Neural progenitor cell (in vitro differentiated cells): Measurements from ENCODE around the gene ASXL3.

Experiments used
- EZH2 ChIP-seq: fragments of 200-600 bp; sonication (generic); IDR thresholded peaks from 2 replicates; pipeline ENCODE4 v1.6.1; 2017; ENCODE audit warnings: antibody characterized with exemption, mild to moderate bottlenecking, moderate library complexity
- EZH2phosphoT487 ChIP-seq: fragments of 200-600 bp; sonication (generic); IDR thresholded peaks from 2 replicates; pipeline ENCODE4 v1.6.1; 2017; ENCODE audit warnings: antibody characterized with exemption
- TF ChIP-seq, protein P1 (sequence below): fragments of 200-600 bp; sonication (generic); IDR thresholded peaks from 2 replicates; pipeline ENCODE4 v1.5.1; 2017; ENCODE audit warnings: antibody characterized with exemption, mild to moderate bottlenecking

- TF ChIP-seq, protein P1, sequence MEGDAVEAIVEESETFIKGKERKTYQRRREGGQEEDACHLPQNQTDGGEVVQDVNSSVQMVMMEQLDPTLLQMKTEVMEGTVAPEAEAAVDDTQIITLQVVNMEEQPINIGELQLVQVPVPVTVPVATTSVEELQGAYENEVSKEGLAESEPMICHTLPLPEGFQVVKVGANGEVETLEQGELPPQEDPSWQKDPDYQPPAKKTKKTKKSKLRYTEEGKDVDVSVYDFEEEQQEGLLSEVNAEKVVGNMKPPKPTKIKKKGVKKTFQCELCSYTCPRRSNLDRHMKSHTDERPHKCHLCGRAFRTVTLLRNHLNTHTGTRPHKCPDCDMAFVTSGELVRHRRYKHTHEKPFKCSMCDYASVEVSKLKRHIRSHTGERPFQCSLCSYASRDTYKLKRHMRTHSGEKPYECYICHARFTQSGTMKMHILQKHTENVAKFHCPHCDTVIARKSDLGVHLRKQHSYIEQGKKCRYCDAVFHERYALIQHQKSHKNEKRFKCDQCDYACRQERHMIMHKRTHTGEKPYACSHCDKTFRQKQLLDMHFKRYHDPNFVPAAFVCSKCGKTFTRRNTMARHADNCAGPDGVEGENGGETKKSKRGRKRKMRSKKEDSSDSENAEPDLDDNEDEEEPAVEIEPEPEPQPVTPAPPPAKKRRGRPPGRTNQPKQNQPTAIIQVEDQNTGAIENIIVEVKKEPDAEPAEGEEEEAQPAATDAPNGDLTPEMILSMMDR, result no peak
- TF ChIP-seq EZH2 (peak; percentile 6), EZH2phosphoT487 (no peak)
Measured at GRCh38 chr18:33579349-33580215, 1.6 kb downstream of the ASXL3 start.
